Mononuclear cell (primary cell): Measurements from ENCODE around the gene FAM83C. TPM values are rescaled to one million over a fixed set of nuclear protein-coding genes. Genes with fewer than 3 reads are reported as not detected.
"Not testable (repeated sequence)": the region's sequence is repeated elsewhere in the genome, so short reads cannot be mapped to it uniquely, and the experiment has no call there.

Experiments used
- H3K27me3 ChIP-seq: 2 replicates; pipeline ENCODE4 v1.6.0; 2011; ENCODE audit warnings: low read length, control low read depth; ENCODE audit not compliant: insufficient read depth
- H3K4me1 ChIP-seq: 2 replicates; pipeline ENCODE4 v1.5.1; 2011; ENCODE audit warnings: mild to moderate bottlenecking, low read length, control low read depth; ENCODE audit not compliant: insufficient read depth
- H3K4me3 ChIP-seq: 2 replicates; pipeline ENCODE4 v1.5.1; 2011; ENCODE audit warnings: mild to moderate bottlenecking, low read length, moderate library complexity
- H3K9me3 ChIP-seq: 2 replicates; pipeline ENCODE4 v1.5.1; 2011; ENCODE audit warnings: low read depth, mild to moderate bottlenecking, control low read depth, low read length
- total RNA-seq: library from RNA; depleted of rRNA; stranded (reverse); fragments of >200 nt; gene quantifications from one replicate; pipeline ENCODE4 v1.2.3, GENCODE V29; 2012

Gene FAM83C
- total RNA-seq, 1 donor = not detected

DNA sequence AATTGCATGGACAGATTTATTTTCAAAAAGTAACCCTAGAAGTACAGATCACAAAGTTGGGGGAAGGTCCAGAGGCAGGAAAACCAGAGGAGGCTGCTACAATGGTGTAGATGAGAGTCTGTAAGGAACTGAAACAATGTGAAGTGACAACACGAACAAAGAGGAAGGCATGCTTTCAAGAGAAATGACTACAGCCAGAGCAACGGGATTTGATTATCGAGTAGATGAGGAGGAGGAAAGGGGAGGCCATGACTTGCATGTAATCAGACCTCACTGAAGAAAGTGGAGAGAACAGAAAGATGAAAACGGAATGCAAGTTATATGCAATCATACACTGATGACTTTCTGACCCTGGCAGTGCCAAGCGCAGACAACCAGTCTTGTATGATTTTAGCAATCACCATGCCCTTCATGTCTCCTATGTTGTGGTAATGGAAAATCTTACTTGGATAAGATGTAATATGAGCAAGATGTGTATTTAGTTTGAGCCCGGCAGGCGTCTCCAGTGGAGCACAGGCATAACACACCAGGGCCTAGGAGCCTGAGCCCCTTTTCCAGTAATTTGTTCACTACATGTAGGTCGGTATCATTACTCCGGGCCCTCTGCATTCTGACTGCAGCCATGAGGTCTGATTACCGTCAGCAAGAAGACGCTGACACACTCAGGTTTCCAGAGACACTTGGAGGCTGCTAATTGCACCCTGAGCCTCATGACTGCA, 34.0 kb upstream of the FAM83C start:
- Histone ChIP-seq H3K9me3 (no peaks in the 10 kb centered on the region), H3K4me3 (no peak overlapping the region), H3K27me3 (no peaks in the 10 kb centered on the region), H3K4me1 (peaks cover 9% of the 10 kb centered on the region)

DNA sequence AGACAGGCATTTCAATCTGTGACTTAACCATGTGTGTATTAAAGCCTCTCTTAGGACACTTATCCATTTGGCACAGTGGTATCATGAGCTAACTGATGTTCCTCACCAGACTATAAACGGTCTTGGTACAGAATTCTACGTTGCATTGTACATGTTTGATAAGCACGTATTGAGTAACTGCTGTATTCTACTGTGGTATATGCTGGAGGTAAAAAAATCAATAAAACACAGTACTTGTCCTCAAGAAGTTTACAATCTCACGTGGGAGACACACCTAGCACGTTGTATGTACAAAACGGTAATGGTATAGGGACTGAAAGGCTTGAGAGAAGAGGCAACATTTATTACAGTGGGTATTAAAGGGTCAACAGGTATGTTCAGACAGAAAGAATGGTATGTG, 33.2 kb upstream of the FAM83C start:
- Histone ChIP-seq H3K27me3 (no peaks in the 10 kb centered on the region), H3K9me3 (no peaks in the 10 kb centered on the region), H3K4me3 (no peak overlapping the region), H3K4me1 (peaks cover 9% of the 10 kb centered on the region)

DNA sequence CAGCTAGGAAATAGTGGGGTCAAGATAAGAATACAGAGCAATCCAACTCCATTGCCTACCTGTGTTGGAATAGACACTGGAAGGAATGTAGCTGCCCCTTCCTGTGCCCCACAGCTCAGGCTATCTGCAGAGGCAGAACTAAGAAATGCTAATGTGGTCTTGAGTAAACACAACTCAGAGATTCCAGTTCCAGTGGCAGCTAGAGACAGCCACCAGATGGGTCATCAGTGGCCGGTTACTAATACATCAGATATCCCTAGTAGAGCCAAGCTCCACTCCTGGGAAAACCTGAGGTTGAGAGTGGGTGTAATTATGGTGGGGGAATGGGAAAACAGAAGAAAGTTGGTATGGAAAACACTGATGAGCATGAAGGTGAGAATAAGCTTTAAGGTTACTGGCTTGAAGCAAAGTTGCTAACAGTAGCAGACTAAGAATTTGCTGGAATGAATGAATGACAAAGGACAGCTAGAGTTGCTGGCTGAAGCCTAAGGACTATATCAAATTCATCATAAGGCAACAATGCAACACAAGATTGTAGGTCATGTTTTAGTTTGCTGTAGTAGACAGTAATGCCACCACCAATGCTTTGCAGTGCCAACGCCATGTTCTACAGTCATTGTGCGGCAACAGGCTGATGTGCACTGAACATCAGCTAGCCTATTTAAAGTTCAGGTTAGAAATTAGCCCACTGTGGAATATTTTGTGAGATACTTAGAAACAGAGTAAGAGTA, 28.3 kb upstream of the FAM83C start:
- peaks cover 3% of the 10 kb centered on the region for H3K4me1 ChIP-seq
- H3K4me3 ChIP-seq = no peak overlapping the region
- H3K9me3 ChIP-seq = no peaks in the 10 kb centered on the region

GRCh38 chr20:35319871-35320197, 27.6 kb upstream of the FAM83C start:
- Histone ChIP-seq H3K27me3 (no peaks in the 10 kb centered on the region), H3K9me3 (no peaks in the 10 kb centered on the region), H3K4me3 (no peak overlapping the region), H3K4me1 (peaks cover 8% of the 10 kb centered on the region)

More for the DNA sequence above, 28.3 kb upstream of the FAM83C start:
- no peaks in the 10 kb centered on the region for H3K27me3 ChIP-seq

- H3K27me3 ChIP-seq = no peaks in the 10 kb centered on the region
- no peaks in the 10 kb centered on the region for H3K9me3 ChIP-seq
- no peak overlapping the region for H3K4me3 ChIP-seq
- peaks cover 8% of the 10 kb centered on the region for H3K4me1 ChIP-seq
Measured at GRCh38 chr20:35319192-35319870, 27.1 kb upstream of the FAM83C start.

- no peaks in the 10 kb centered on the region for H3K9me3 ChIP-seq
- H3K27me3 ChIP-seq = no peaks in the 10 kb centered on the region
Measured at GRCh38 chr20:35318502-35319157, 26.4 kb upstream of the FAM83C start.

GRCh38 chr20:35317416-35318210, 25.4 kb upstream of the FAM83C start:
- Histone ChIP-seq H3K27me3 (no peaks in the 10 kb centered on the region), H3K4me3 (no peak overlapping the region), H3K9me3 (no peaks in the 10 kb centered on the region), H3K4me1 (peaks cover 8% of the 10 kb centered on the region)

More at GRCh38 chr20:35318502-35319157, 26.4 kb upstream of the FAM83C start:
- Histone ChIP-seq H3K4me3 (no peak overlapping the region), H3K4me1 (peaks cover 8% of the 10 kb centered on the region)

- Histone ChIP-seq H3K4me3 (no peak overlapping the region), H3K27me3 (no peaks in the 10 kb centered on the region), H3K4me1 (peaks cover 8% of the 10 kb centered on the region), H3K9me3 (no peaks in the 10 kb centered on the region)
Measured at GRCh38 chr20:35316086-35316485, 23.9 kb upstream of the FAM83C start.

GRCh38 chr20:35315632-35316020, 23.4 kb upstream of the FAM83C start:
- not testable (repeated sequence) for H3K27me3 ChIP-seq, H3K4me1 ChIP-seq, H3K4me3 ChIP-seq, H3K9me3 ChIP-seq

DNA sequence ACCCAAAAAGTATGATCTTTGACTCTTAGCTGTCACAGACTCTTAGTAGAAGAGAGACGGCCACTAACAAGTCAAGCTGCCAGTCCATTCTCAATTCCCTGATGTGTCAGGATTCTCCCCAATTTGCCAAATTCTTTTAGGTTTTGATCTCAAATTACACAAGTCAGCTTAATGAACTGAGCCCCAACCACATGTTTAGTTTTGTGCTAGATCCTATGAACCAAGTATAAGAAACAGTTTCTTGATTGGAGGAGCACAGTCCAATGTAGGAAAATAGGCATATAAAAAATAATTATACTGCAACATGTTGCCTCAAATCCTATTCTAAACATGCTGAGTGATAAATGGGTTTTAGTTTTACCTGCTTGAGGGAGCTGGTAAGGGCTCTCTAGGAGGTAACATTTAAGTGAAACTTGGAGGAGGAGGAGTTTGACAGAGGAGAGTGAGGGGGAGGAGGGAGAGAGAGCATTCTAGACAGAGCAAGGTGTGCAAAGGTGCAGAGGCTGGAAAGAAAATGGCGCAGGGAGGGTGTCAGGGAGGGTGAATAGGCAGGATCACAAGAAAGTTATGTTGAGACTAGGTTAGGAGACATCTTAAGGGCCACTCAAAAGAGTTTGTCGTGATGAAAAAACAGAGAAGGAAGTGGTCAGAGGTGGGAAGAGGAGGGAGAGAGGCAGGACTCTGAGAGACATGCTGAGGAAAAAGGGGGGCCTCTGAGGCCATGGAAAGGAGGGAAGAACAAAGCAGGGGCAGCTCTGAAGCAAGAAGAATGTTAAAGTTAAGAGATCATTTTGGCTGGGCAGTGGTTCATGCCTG, 22.8 kb upstream of the FAM83C start:
- Histone ChIP-seq H3K4me1 (peaks cover 8% of the 10 kb centered on the region), H3K4me3 (no peak overlapping the region), H3K27me3 (no peaks in the 10 kb centered on the region), H3K9me3 (no peaks in the 10 kb centered on the region)

- Histone ChIP-seq H3K9me3 (no peaks in the 10 kb centered on the region), H3K4me1 (peaks cover 8% of the 10 kb centered on the region), H3K4me3 (no peak overlapping the region), H3K27me3 (no peaks in the 10 kb centered on the region)
Measured at GRCh38 chr20:35312318-35312717, 20.1 kb upstream of the FAM83C start.

GRCh38 chr20:35311822-35312221, 19.6 kb upstream of the FAM83C start:
- H3K9me3 ChIP-seq = no peaks in the 10 kb centered on the region
- H3K27me3 ChIP-seq = no peaks in the 10 kb centered on the region
- H3K4me1 ChIP-seq = peaks cover 8% of the 10 kb centered on the region
- no peak overlapping the region for H3K4me3 ChIP-seq

GRCh38 chr20:35311409-35311808, 19.2 kb upstream of the FAM83C start:
- Histone ChIP-seq H3K27me3 (no peaks in the 10 kb centered on the region), H3K4me1 (peaks cover 8% of the 10 kb centered on the region), H3K4me3 (no peak overlapping the region), H3K9me3 (no peaks in the 10 kb centered on the region)
